NCI-H748 (cell line): ENCODE data around the gene GPR148.
"Not testable (repeated sequence)": the region's sequence is repeated elsewhere in the genome, so short reads cannot be mapped to it uniquely, and the experiment has no call there.

Experiments used
- DNase-seq: peaks from one replicate; lab custom pipeline; 2025; ENCODE audit not compliant: unreplicated experiment; lab: John Stamatoyannopoulos, UW

Gene GPR148, protein sequence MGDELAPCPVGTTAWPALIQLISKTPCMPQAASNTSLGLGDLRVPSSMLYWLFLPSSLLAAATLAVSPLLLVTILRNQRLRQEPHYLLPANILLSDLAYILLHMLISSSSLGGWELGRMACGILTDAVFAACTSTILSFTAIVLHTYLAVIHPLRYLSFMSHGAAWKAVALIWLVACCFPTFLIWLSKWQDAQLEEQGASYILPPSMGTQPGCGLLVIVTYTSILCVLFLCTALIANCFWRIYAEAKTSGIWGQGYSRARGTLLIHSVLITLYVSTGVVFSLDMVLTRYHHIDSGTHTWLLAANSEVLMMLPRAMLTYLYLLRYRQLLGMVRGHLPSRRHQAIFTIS

GRCh38 chr2:130728549-130729316 lies at the start of gene GPR148:
TSS of gene GPR148 (plus strand) at chr2:130729070. CDS start at chr2:130729152, 82 bp downstream.
- DNase-seq: peak; percentile 85

DNA sequence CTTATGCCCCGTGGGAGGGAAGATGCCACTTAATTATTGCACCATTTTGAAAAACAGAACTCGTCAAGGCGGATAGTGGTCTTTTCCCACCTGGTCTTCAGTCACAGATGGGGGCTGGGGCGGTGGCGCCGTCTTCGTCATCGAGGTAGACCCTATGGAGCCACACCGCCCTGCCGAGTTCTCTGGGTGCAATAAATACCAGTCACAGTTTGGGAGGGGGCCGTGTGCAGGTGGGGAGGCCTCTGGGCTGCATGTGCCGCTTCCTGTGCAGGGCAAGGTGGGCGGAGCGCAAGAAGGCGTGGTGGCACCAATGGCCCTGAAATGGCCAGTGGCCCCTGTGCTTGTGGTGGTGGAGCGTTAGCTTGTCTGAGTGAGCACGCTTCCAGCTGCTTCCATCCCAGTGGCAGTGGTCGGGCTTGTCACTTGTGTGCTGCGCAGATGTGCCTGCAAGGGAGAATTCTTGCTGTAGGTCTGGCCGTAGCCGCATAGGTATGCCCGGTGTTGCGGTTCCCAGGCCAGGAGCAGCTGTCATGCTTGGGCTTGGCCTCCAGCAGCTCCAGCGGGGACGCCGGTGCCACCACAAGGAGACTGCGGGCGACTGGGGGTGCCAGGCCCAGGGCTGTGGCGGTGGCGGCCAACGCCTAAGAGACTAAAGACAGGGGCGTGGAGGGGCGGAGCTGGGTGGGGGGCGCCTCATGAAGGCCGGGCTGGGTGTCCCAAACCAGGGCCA lies 36.7 kb upstream of the GPR148 start:
- DNase-seq: not testable (repeated sequence)

DNA sequence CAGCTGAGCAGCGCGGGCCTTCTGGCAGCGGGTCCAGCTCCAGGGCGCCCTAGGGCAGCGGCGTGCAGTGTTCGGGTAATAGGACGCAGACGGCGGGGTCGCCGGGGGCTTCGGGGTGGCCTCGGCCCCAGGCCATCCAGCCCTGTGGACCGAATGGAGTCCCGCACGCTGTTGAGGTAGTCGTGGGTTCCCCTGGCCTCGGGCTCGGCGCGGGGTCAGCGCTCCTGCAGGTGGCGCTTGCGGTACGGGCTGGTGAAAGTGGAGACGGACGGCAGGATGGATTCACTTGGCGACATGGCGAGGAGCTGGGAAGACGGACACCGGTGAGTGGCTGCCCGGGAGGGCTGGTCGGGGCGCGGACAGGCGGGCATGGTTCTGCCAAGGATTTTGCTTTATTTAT lies 35.4 kb upstream of the GPR148 start:
- not testable (repeated sequence) for DNase-seq

- not testable (repeated sequence) for DNase-seq
Measured at GRCh38 chr2:130703250-130703649, 25.6 kb upstream of the GPR148 start.

- not testable (repeated sequence) for DNase-seq
Measured at GRCh38 chr2:130714795-130715194, 14.1 kb upstream of the GPR148 start.

GRCh38 chr2:130720036-130720435 lies 8.8 kb upstream of the GPR148 start:
- DNase-seq: no peak

DNA sequence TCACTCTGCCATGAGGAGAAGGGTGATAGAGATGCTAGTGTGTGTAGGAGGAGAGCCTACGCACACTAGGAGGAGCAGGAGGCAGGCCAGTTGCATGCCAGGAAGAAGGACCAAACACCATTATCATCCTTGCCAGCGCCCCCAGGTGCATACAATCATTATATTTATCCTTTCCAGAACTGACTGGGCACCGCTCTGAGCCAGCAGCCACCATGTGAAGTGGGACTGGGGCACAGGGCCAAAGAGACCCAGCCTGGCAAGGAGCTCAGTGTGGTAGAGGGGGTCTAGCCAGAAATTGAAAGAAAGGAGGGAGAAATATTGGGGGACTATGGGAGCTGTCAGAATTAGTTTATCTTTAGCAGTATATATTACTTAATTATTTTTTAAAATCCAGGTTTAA lies 8.3 kb upstream of the GPR148 start:
- DNase-seq: no peak

DNA sequence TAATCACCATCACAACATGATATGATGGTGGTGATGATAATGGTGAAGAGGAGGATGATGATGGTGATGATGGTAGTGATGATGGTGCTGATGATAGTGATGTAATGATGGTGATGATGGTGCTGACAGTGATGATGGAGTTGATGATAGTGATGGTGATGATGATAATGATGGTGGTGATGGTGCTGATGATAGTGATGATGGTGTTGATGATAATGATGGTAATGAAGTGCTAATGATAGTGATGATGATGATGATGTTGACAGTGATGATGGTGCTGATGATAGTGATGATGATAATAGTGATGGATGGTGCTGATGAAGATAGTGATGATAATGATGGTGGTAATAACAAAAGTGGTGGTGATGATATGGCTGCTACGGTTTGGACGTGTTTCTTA lies 4.4 kb upstream of the GPR148 start:
- DNase-seq: no peak

GRCh38 chr2:130726614-130727180 lies 2.2 kb upstream of the GPR148 start:
- DNase-seq: no peak

DNA sequence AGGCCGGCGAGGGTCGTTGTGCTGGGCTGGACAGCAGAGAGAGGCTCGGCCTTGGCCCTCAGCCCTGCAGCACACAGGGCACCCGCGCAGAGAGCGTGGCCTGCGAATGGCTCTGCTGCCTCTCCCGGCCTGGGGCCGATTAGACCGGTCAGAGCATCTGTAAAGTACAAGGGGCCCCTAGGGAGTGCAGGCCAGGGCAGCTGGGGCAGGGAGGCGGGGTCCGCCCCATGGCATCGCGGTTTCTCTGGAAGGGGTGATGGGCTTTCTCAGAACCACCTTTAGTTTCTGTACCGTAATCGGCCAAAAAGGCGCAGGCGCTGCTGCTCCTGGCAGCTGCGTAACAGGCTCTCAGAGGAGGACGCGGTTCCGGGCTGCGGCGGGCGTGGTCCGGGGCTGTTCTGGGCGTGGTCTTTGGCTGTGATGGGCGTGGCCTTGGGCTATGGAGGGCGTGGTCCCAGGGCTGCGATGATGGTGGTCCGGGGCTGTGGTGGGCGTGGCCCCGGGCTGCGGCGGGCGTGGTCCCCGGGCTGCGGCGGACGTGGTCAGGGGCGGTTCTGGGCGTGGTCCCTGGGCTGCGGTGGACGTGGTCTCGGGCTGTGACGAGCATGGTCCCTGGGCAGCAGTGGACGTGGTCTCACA lies 1.5 kb upstream of the GPR148 start:
- peak; percentile 66 for DNase-seq

DNA sequence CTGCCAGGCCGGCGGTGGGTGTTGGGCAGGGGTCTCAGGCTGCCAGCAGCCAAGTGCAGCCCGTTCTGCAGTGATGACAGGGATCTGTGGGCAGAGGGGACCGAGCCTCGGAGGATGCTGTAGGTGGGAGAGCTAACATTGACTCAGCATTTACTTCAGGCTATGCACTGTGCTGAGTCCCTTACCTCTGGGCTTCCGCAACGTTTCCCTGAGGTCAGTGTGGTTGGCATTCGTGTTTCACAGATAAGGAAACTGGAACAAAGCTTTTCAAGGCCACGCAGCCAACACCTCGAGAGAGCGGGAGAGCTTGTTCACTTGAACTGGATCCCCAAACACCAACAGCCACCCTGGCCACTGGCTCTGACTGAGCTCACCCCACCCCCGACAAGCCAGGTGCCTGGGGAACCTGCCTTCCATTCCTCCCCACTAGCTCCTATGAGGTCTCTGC lies 839 bp upstream of the GPR148 start:
- no peak for DNase-seq

DNA sequence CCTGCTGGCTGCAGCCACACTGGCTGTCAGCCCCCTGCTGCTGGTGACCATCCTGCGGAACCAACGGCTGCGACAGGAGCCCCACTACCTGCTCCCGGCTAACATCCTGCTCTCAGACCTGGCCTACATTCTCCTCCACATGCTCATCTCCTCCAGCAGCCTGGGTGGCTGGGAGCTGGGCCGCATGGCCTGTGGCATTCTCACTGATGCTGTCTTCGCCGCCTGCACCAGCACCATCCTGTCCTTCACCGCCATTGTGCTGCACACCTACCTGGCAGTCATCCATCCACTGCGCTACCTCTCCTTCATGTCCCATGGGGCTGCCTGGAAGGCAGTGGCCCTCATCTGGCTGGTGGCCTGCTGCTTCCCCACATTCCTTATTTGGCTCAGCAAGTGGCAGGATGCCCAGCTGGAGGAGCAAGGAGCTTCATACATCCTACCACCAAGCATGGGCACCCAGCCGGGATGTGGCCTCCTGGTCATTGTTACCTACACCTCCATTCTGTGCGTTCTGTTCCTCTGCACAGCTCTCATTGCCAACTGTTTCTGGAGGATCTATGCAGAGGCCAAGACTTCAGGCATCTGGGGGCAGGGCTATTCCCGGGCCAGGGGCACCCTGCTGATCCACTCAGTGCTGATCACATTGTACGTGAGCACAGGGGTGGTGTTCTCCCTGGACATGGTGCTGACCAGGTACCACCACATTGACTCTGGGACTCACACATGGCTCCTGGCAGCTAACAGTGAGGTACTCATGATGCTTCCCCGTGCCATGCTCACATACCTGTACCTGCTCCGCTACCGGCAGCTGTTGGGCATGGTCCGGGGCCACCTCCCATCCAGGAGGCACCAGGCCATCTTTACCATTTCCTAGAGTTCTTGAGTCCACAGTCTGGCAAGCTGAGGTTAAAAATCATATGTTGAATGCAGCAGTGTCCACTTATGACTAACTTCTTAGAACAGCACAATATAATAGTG lies 741 bp downstream of the GPR148 start:
- no peak for DNase-seq

DNA sequence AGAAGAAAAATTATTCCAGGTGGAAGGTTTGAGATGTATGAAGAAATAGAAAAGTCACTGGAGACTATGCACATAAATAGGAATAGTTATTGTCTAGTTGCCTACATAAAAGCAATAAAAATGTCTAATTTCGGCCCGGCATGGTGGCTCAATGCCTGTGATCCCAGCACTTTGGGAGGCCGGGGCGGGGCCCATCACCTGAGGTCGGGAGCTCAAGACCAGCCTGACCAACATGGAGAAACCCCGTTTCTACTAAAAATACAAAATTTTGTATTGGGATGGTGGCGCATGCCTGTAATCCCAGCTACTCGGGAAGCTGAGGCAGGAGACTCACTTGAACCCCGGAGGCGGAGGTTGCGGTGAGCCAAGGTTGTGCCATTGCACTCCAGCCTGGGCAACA lies 3.4 kb downstream of the GPR148 start:
- not testable (repeated sequence) for DNase-seq

DNA sequence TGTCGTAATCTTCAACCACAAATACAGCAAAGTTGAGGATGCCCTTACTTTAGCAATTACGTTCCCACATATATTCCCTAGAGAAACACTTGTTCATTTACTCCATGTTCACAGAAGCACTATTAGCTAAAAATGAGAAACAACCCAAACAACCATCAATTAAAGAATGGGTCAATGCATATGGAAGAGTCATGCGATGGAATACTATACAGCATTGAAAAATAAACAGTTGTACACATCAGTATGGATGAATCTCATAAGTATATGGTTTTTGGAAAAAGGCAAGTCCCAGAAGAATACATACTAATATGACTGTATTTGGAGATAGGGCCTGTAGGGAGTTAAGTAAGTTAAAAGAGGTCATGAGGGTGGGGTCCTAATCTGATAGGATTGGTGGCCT lies 6.3 kb downstream of the GPR148 start:
- DNase-seq: no peak

DNA sequence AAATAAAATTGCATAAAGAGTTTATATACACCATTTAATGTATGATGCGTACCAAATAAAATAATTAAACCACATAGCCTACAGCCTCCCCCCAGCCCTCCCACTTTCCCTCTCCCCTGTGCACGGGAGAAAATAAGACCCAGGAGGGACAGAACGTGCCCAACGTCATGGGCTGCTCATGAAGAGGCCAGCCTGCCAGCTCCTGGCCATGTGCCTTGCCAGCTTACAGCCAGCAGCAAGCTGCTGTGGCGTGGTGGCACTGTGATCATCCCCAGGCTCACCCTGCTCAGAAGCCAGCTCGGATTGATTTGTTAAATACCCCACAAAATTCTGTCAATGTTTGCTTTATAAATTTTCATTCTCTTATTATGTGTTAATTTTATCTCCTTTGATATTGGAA lies 7.6 kb downstream of the GPR148 start:
- no peak for DNase-seq

DNA sequence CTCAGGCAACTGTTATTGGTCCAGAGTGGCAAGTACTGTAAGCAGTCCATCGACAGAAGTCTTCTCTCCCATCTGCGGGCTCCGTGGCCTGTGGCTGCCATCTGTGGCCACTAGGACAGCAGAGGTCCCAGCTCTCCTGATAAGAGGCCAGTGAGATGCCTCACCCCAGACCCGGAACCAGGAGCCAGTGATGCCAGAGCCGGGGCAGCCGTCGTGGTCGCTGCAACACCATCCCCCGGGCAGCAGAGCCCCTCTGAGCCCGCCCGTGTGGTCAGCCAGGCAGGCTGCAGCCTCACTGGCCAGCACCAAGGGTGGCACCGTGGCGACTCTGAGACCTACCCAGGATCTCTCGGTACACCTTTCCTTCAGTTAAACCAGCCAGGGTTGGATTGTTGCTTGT lies 8.7 kb downstream of the GPR148 start:
- no peak for DNase-seq

DNA sequence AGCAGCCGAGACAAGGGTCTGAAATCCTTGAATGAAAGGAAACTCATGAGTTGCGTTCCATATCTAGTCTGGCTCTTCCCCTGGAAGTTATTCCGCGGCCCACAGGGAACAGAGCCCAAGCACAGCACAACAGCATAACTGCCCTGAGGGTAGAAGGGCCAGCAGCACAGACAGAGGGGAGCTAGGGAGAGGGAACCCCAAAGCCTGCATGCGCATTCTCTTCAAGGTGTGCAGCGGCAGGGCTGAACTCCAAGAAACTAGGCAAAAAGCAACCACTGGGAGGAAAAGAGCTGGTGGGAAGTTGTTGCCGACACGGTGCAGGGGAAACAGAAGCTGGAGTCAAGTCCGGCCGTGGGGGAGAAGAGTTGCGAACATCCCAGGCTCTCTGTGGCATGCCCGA lies 11.8 kb downstream of the GPR148 start:
- DNase-seq: no peak

GRCh38 chr2:130743278-130743677 lies 14.4 kb downstream of the GPR148 start:
- no peak for DNase-seq

DNA sequence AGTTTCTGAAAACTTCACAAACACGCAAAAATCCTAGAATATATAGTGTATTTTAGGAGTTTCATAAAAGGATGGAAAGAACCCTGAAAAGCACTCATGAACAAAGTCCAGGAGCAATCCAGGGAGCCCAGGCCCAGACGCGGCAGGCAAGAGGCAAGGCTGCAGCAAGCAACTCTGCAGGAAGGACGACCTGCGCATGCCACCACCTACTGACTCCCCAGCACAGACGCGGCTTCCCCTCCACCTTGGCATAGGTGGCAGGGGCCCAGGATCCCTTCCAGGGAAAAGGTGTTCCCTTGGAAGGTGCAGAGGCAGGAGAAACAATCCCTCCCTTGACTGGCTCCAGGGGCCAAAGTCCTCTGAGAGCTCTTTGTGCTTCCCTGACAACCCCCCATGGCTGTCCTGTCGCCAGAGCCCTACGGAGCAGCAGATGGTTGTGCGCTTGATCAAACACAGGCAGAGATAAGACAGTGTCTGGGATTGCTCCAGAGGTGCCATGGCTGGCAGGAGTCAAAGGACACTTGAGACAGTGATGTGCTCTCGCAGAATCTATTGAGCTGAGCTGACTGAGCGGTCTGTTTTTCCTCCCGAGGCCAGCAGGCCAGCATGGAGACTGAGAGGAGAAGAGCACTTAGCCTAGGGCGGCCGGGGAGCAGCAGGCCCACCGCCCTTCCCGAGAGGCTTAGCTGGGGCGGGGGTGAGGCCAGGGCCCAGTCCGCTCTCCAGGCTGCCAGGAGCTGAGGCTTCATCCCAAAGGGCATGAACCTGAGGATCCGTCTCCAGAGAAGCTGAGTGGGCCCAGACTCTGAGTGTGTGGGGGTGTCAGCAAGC lies 15.6 kb downstream of the GPR148 start:
- no peak for DNase-seq
